ENCODE data around the gene PYY.
"Not testable (repeated sequence)": the region's sequence is repeated elsewhere in the genome, so short reads cannot be mapped to it uniquely, and the experiment has no call there.

Gene PYY

GRCh38 chr17:43950554-43950953, 3.2 kb downstream of the PYY start:
- H3K4me3 ChIP-seq: no peak overlapping the region
- H3K27me3 ChIP-seq (ENCODE audit: low read depth): 0 out of 2 replicates have a peak, but pooled peaks cover 2% of the 10 kb centered on the region
- no peaks in the 10 kb centered on the region for H3K36me3 ChIP-seq (replicated peaks)
- in situ Hi-C loops (cut with MboI; ENCODE audit: low sequenced_read_pairs): no loop called here
- no peaks in the 10 kb centered on the region for H3K4me1 ChIP-seq
- no peaks in the 10 kb centered on the region for H3K9me3 ChIP-seq
- DNase-seq (ENCODE audit: low spot score in 2 of 2): no peak

- in situ Hi-C loops (cut with MboI; ENCODE audit: low sequenced_read_pairs): no loop called here
- 0 out of 2 replicates have a peak, but pooled peaks cover 2% of the 10 kb centered on the region for H3K27me3 ChIP-seq (ENCODE audit: low read depth)
- no peaks in the 10 kb centered on the region for H3K9me3 ChIP-seq
- no peak for DNase-seq (ENCODE audit: low spot score in 2 of 2)
- H3K4me3 ChIP-seq: no peak overlapping the region
- no peaks in the 10 kb centered on the region for H3K36me3 ChIP-seq (replicated peaks)
- H3K4me1 ChIP-seq: no peaks in the 10 kb centered on the region
Observed at GRCh38 chr17:43949781-43950180, 4.0 kb downstream of the PYY start.

GRCh38 chr17:43946781-43947180, 7.0 kb downstream of the PYY start:
- in situ Hi-C loops (cut with MboI; ENCODE audit: low sequenced_read_pairs): no loop called here
- Histone ChIP-seq H3K4me1 (no peaks in the 10 kb centered on the region), H3K9me3 (no peaks in the 10 kb centered on the region), H3K27me3 (ENCODE audit: low read depth) (0 out of 2 replicates have a peak, but pooled peaks cover 2% of the 10 kb centered on the region), H3K4me3 (no peak overlapping the region), H3K36me3 (replicated peaks) (no peaks in the 10 kb centered on the region)
- no peak for DNase-seq (ENCODE audit: low spot score in 2 of 2)

GRCh38 chr17:43945074-43945829, 8.5 kb downstream of the PYY start:
- DNase-seq (ENCODE audit: low spot score in 2 of 2): peak; percentile 20 to 32
- in situ Hi-C loops (cut with MboI; ENCODE audit: low sequenced_read_pairs): no loop called here

GRCh38 chr17:43942051-43942685, 11.6 kb downstream of the PYY start, which contains the start of gene PPY:
TSS of gene PPY (minus strand) at chr17:43942476. CDS start at chr17:43941654, 822 bp downstream.
- no peaks in the 10 kb centered on the region for H3K9me3 ChIP-seq
- DNase-seq (ENCODE audit: low spot score in 2 of 2): no peak
- no peaks in the 10 kb centered on the region for H3K36me3 ChIP-seq (replicated peaks)
- no peaks in the 10 kb centered on the region for H3K27me3 ChIP-seq (ENCODE audit: low read depth)
- H3K4me3 ChIP-seq: no peak within 1 kb of the TSS
- H3K4me1 ChIP-seq: peaks cover 9% of the 10 kb centered on the region
- in situ Hi-C loops (cut with MboI; ENCODE audit: low sequenced_read_pairs): loop anchor here (5.0 kb wide), 1 partner anchor 50 kb away; no protein-coding TSS in a partner anchor

More at GRCh38 chr17:43945074-43945829, 8.5 kb downstream of the PYY start:
- H3K27me3 ChIP-seq (ENCODE audit: low read depth): no peaks in the 10 kb centered on the region
- no peaks in the 10 kb centered on the region for H3K36me3 ChIP-seq (replicated peaks)
- no peak overlapping the region for H3K4me3 ChIP-seq
- H3K9me3 ChIP-seq: no peaks in the 10 kb centered on the region
- H3K4me1 ChIP-seq: no peaks in the 10 kb centered on the region

- Histone ChIP-seq H3K27me3 (ENCODE audit: low read depth) (no peaks in the 10 kb centered on the region), H3K36me3 (replicated peaks) (no peaks in the 10 kb centered on the region), H3K9me3 (no peaks in the 10 kb centered on the region), H3K4me3 (no peak overlapping the region), H3K4me1 (peaks cover 9% of the 10 kb centered on the region)
- in situ Hi-C loops (cut with MboI; ENCODE audit: low sequenced_read_pairs): loop anchor here (5.0 kb wide), 1 partner anchor 52 kb away; no protein-coding TSS in a partner anchor
- DNase-seq (ENCODE audit: low spot score in 2 of 2): peak; percentile 38 to 81
Observed at GRCh38 chr17:43940630-43941029, 13.1 kb downstream of the PYY start.

GRCh38 chr17:43939886-43940285, 13.9 kb downstream of the PYY start:
- in situ Hi-C loops (cut with MboI; ENCODE audit: low sequenced_read_pairs): loop anchor here (5.0 kb wide), 1 partner anchor 52 kb away; no protein-coding TSS in a partner anchor
- no peaks in the 10 kb centered on the region for H3K36me3 ChIP-seq (replicated peaks)
- no peak overlapping the region for H3K4me3 ChIP-seq
- DNase-seq (ENCODE audit: low spot score in 2 of 2): no peak
- H3K9me3 ChIP-seq: no peaks in the 10 kb centered on the region
- H3K27me3 ChIP-seq (ENCODE audit: low read depth): no peaks in the 10 kb centered on the region
- peaks cover 9% of the 10 kb centered on the region for H3K4me1 ChIP-seq

GRCh38 chr17:43939452-43939851, 14.3 kb downstream of the PYY start:
- H3K27me3 ChIP-seq (ENCODE audit: low read depth); H3K36me3 ChIP-seq (replicated peaks); H3K9me3 ChIP-seq; in situ Hi-C loops (cut with MboI; ENCODE audit: low sequenced_read_pairs); H3K4me1 ChIP-seq; DNase-seq (ENCODE audit: low spot score in 2 of 2); H3K4me3 ChIP-seq: not testable (repeated sequence)

GRCh38 chr17:43938838-43939182, 14.9 kb downstream of the PYY start:
- no peaks in the 10 kb centered on the region for H3K36me3 ChIP-seq (replicated peaks)
- no peaks in the 10 kb centered on the region for H3K9me3 ChIP-seq
- no peaks in the 10 kb centered on the region for H3K27me3 ChIP-seq (ENCODE audit: low read depth)
- no peak for DNase-seq (ENCODE audit: low spot score in 2 of 2)
- peaks cover 9% of the 10 kb centered on the region for H3K4me1 ChIP-seq
- peak overlapping the region; percentile 22 for H3K4me3 ChIP-seq
- in situ Hi-C loops (cut with MboI; ENCODE audit: low sequenced_read_pairs): no loop called here

GRCh38 chr17:43936434-43936833, 17.3 kb downstream of the PYY start:
- DNase-seq (ENCODE audit: low spot score in 2 of 2): no peak
- in situ Hi-C loops (cut with MboI; ENCODE audit: low sequenced_read_pairs): no loop called here
- H3K4me1 ChIP-seq: peaks cover 9% of the 10 kb centered on the region
- no peaks in the 10 kb centered on the region for H3K36me3 ChIP-seq (replicated peaks)
- H3K9me3 ChIP-seq: no peaks in the 10 kb centered on the region
- no peak overlapping the region for H3K4me3 ChIP-seq
- H3K27me3 ChIP-seq (ENCODE audit: low read depth): no peaks in the 10 kb centered on the region

- in situ Hi-C loops (cut with MboI; ENCODE audit: low sequenced_read_pairs): no loop called here
- H3K27me3 ChIP-seq (ENCODE audit: low read depth): no peaks in the 10 kb centered on the region
- H3K9me3 ChIP-seq: no peaks in the 10 kb centered on the region
- no peaks in the 10 kb centered on the region for H3K36me3 ChIP-seq (replicated peaks)
- DNase-seq (ENCODE audit: low spot score in 2 of 2): no peak
- H3K4me3 ChIP-seq: no peak overlapping the region
- peaks cover 9% of the 10 kb centered on the region for H3K4me1 ChIP-seq
Observed at GRCh38 chr17:43935926-43936261, 17.8 kb downstream of the PYY start.

GRCh38 chr17:43935204-43935925, 18.4 kb downstream of the PYY start:
- H3K4me3 ChIP-seq: no peak overlapping the region
- no peak for DNase-seq (ENCODE audit: low spot score in 2 of 2)
- no peaks in the 10 kb centered on the region for H3K36me3 ChIP-seq (replicated peaks)
- no peaks in the 10 kb centered on the region for H3K27me3 ChIP-seq (ENCODE audit: low read depth)
- H3K9me3 ChIP-seq: no peaks in the 10 kb centered on the region
- in situ Hi-C loops (cut with MboI; ENCODE audit: low sequenced_read_pairs): no loop called here
- peaks cover 9% of the 10 kb centered on the region for H3K4me1 ChIP-seq

GRCh38 chr17:43932923-43933322, 20.8 kb downstream of the PYY start:
- DNase-seq (ENCODE audit: low spot score in 2 of 2): no peak
- H3K36me3 ChIP-seq (replicated peaks): no peaks in the 10 kb centered on the region
- H3K9me3 ChIP-seq: no peaks in the 10 kb centered on the region
- in situ Hi-C loops (cut with MboI; ENCODE audit: low sequenced_read_pairs): no loop called here
- no peak overlapping the region for H3K4me3 ChIP-seq
- H3K4me1 ChIP-seq: peaks cover 3% of the 10 kb centered on the region; the same call in 1 of the 2 replicates
- no peaks in the 10 kb centered on the region for H3K27me3 ChIP-seq (ENCODE audit: low read depth)

GRCh38 chr17:43932357-43932756, 21.4 kb downstream of the PYY start:
- no peaks in the 10 kb centered on the region for H3K4me1 ChIP-seq
- no peaks in the 10 kb centered on the region for H3K27me3 ChIP-seq (ENCODE audit: low read depth)
- H3K36me3 ChIP-seq (replicated peaks): no peaks in the 10 kb centered on the region
- no peaks in the 10 kb centered on the region for H3K9me3 ChIP-seq
- no peak for DNase-seq (ENCODE audit: low spot score in 2 of 2)
- no peak overlapping the region for H3K4me3 ChIP-seq
- in situ Hi-C loops (cut with MboI; ENCODE audit: low sequenced_read_pairs): no loop called here

Data from HAP-1 (cell line).